HG02840 (cell line): ENCODE results near the gene CDH12.
"Not testable (repeated sequence)": the region's sequence is repeated elsewhere in the genome, so short reads cannot be mapped to it uniquely, and the experiment has no call there.

Source experiments
- ATAC-seq: cut with Tn5 transposase; IDR thresholded peaks from one replicate; pipeline ENCODE4 v1.9.1; 2021; ENCODE audit warnings: mild to moderate bottlenecking, moderate library complexity, moderate number of reproducible peaks; ENCODE audit not compliant: unreplicated experiment, low FRiP score

CDH12 gene

DNA sequence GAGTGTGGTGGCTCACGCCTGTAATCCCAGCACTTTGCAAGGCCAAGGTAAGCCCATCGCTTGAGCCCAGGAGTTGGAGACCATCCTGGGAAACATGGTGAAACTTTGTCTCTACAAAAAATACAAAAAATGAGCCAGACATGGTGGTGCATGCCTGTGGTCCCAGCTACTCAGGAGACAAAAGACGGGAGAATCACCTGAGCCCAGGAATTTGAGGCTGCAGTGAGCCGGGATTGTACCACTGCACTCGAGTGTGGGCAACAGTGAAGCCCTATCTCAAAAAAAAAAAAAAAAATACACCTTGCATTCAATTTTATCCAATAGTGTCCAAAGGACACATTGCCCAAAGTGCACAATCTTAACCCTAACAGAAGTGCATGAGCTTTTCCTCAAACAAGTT, 372.8 kb downstream of the CDH12 start:
- no peak for ATAC-seq

DNA sequence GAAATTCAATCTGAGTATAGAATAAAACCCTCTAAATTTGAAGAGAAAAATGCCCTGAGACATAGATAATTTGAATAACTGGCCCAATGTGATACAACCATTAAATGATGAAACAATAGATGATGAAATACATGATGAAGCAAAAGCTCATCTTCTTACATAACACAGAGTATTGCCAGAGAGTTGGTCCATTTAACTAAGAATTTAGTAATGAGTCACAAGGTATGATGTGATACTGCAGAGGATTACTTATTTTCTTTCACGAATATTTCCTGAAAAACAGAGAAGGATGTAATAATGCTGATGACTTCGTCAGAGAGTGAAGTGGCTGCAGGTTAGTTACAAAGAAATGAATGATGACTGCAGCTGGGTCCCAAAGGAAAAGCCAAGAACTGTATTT, 379.3 kb downstream of the CDH12 start:
- ATAC-seq = no peak

DNA sequence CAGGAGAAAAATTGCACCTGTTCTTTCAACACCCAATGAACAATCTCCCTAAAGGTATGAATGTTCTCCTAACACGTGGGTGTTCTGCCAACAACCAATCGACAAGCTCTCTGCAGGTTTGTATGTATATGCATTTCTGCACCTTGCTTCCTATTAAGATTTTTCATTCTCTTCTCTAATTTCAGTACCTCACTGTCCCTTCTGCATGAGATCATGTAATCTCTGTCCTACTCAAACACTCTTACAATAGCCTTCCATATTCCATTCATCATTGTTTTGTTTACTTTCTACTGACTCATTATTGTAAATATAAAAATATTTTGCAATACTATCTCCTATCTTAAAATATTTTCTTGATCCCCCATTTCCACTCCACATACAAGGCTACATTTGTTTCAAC, 382.0 kb downstream of the CDH12 start:
- ATAC-seq = no peak

DNA sequence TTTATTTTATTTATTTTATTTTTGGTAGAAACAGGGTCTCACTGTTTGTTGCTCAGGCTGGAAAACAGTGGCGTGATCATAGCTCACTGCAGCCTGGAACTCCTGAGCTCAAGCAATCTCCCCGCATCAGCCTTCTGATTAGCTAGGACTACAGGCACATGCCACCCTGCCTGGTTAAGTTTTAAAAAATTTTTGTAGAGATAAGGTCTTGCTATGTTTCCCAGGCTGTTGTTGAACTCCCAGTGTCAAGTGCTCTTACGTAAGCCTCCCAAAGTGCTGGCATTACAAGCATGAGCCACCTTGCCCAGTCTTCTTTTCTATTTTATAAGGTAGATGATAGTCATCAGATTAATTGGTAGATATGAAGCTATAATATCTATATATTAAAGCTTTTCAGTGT, 382.7 kb downstream of the CDH12 start:
- no peak for ATAC-seq

DNA sequence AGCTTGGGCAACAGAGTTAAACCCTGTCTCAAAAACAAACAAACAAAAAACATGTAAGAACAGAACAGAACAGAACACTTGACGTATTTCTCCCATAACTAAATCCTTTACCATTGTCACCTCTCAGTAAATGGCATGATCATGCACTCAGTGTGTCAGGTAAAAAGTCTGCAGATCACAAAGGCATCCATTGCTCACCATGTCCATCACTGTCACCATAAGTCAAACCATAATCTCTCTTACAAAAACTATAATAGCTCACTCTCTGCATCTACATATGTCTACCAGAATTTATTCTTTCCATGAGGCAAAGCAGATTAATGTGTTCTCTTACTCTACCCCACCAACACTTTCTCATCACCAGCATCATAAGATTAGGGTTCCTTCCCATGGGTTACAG, 387.5 kb downstream of the CDH12 start:
- ATAC-seq = no peak

DNA sequence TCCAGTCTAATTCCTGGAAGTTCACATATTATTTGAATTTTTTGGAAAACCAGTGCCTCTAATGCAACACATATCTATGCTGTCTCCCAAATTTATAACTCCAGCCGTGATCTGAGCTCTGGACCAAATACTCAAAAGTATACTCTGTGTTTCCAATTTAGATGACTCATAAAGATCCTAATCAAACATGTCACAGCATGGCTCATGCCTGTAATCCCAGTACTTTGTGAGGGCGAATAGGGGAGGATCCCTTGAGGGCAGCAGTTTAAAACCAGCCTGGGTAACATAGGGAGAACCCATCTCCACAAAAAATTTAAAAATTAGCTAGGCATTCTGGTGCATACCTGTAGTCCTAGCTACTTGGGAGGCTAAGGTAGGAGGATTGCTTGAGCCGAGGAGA, 388.0 kb downstream of the CDH12 start:
- no peak for ATAC-seq

DNA sequence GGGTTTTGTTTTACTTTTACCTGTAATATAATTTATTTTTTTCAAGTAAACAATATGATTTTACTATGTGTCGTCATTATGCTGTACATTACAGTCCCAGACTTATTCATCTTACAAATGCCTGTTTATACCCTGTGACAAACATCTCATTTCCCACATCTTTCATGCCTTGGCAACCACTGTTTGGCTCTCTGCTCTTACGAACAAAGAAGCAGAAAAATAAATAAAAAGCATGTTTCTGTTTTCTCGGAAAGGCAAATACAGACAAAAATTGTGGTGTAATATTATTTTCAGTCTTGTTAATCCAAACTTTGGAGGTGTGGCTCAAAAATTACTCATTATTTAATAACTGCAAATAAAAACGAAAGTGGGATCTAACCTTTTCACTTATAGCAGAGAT, 393.0 kb downstream of the CDH12 start:
- no peak for ATAC-seq

DNA sequence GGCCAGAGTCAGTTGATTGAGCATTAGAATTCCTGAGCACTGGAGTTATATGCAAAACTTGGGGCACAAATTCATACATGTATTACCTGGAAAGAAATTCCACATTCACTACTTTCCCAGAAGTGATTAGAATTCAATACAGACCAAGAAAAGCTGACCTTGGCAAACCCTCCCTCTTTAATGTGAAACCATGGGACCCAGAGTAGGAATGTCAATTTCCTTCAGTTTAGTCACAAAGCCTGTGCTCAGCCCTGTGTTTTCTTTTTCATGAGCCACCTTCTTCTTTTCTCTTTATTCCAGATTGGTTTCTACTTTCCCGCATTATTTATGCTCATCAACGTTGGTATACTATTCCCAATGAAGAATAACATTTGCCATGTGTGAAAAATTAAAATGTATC, 420.2 kb downstream of the CDH12 start:
- no peak for ATAC-seq

DNA sequence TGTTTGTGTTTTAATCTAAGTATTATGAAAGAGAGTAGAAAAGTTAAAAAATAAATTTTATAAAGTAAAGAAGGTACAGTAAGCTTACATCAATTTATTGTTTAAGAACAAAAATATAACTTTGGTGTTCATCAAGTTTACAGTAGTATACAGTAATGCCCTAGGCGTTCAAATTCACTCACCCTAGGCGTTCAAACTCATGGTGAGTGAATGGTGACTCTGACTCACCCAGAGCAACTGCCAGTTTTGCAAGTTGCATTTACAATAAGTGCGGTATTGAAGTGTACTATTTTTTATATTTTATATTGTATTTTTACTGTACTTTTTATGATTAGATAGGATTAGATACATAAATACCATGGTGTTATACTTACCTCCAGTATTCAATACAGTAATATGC, 421.3 kb downstream of the CDH12 start:
- no peak for ATAC-seq

DNA sequence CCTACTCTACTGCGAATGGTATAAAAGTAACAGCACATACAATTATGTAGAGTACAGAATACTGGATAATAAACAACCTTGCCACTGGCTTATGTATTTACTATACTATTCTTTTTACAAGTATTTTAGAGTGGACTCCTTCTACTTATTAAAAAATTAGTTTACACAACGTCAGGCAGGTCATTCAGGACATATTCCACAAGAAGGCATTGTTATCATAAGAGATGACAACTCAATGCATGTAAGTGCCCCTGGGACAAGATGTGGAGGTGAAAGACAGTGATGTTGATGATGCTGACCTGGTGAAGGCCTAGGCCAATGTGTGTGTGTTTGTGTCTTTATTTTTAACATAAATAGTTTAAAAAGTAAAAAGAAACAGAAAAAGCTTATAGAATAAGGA, 421.7 kb downstream of the CDH12 start:
- no peak for ATAC-seq

DNA sequence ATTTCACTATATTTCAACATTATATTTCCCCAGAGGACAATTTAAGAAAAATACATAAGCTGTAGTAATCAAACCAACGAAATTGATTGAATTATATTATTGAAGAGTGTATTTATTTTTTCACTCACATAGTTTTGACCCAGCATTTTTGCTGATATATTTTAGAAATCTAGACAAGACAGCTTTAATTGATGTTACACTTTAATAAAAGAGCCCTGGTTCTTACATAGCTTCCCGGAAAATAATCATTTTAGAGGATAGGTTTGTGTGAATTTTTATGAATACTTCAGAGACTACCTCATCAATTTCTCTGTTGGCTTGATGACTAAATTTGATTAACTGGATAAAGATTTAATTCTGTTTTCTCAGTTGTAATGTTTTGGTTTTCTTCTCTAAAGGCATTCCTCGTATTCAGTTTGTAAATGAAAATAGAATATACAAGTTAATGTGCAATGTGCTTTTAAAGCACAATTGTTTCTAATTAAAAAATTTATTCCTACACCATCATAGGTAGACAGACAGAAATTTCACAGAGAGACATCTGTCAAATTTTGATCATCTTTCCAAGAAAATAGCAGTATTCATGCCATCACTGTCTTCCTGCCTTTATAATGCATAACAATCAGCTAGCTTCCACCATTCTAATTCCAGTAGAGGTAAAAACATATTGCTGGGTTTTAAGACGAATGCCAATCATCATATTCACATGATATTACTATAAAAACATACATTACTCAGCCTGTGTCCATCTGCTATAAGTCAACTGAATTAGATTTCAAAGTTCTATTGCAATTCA, 441.4 kb downstream of the CDH12 start:
- no peak for ATAC-seq

DNA sequence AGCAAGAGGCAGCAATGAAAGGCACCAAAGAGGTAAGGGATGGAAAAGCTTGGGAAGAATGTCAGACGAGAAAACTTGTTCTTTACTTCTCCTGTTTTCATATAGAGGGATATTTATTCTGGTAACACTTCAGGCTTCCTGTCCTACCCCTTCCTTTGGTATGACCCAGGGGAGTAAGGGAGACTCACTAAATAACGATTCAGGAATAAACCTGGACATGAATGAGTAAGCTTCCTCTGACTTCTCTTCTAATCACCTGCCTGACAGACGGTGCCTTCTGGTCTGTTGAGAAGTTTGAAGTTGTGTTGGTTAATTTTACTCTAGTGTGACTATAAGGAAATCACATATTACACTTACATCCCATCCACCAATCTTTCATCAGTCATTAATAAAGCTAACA, 461.2 kb downstream of the CDH12 start:
- no peak for ATAC-seq

DNA sequence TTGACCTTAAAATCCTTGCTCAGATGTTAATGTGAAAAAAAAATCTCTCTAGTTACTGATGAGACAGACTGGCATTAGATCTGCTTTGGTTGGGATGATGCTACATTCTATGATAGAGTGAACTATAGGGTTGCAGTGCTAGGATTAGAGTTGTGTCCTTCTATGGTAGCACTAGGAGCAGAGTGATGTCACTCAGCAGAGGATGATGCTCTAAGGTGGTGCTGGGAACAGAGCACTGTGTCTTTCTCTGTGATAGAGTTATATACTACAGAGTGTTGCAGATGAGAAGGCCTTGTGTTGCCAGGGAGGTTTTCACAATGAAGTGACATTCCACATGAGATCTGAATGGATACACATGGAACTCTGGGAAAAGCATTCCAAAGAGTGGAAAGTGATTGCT, 462.3 kb downstream of the CDH12 start:
- ATAC-seq = no peak

DNA sequence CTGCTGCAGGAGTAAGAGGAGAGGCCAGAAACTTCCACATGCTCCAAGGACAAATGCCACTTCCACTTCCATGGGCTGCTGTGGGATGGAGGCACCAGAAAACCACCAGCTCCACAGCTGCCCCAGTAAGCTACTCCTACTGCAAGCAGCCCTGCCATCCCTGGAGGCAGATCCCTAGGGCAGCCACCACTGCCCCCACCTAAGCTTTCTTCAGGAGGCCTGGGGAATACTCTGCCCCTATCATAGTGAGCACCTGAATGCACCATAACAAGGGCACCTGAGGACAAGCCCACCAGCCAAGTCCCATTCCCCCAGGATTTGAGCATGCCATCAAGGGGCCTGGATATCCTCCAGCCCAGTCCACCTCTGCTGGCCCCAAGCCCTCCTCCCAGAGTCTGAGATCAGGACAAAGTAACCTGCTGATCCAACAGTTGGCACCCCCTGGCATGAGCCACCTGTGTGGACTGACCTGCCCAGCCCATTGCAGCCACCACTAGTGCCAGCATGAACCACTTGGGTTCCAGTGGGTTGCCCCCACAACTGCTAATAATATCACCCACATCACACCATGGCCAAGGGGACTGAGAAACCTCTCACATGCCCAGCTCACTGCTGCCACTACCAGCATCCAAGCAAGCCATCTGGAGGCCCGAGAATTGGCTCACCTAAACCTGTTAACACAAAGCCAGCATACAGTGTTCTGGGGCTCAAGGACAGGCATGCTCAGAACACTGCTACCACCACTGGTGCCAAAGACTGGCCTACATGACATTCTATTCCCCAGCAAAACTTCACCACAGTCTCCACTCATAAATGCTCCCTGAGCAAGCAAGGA, 480.1 kb downstream of the CDH12 start:
- no peak for ATAC-seq

DNA sequence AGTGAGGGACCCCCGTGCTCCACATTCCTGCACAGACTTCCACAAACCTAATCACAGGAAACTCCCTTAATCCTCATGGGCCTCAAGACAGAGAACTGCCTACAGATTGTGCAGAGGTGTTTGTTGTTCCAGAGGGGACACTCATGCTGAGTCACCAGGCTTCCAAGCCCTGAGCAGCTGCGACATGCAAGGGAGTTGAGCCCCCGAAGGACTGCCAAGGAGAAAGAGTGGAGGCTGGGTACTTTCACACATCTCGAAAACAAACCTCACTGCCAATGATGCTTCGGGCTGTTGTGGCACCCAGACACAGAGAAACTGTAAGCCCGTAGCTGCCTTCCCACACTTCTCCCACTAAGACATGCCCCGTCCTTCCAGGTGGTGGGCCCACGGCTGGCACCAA, 480.8 kb downstream of the CDH12 start:
- ATAC-seq = no peak

DNA sequence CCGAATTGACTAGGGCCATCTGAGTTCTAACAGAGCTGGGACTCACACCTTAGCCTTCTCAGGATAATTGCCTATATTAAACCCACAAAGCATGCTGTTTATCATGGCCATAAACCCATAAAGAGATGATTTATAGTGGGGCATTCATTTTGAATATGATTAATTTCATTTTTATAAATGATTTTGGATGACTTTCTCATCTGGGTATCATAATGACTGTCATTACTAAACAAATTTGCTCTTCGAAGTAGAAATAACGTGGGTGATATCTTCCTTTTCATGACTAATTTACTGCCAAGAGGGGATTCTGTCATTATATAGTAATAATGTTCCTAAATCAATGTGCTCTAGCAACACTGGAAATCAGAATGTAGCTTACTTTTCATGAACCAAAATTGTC, 498.2 kb downstream of the CDH12 start:
- ATAC-seq = no peak

DNA sequence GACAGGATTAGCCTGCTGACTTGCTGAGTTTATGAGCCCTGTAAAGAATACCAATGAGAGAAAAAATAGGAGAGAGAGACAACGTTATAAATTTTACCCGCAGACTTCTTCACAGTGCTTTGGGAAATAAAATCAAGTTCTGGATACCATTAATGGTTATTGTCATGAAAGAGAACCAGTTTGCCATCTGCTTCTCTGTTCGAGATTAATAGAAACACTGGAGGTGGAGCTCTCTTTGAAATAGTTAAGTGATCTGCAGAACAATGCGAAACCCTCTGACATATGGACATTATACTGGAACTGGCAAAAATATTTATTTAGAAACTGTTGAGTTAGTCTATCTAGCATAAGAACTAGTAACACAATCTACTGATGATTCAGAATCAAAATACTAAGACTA, 500.7 kb downstream of the CDH12 start:
- no peak for ATAC-seq

DNA sequence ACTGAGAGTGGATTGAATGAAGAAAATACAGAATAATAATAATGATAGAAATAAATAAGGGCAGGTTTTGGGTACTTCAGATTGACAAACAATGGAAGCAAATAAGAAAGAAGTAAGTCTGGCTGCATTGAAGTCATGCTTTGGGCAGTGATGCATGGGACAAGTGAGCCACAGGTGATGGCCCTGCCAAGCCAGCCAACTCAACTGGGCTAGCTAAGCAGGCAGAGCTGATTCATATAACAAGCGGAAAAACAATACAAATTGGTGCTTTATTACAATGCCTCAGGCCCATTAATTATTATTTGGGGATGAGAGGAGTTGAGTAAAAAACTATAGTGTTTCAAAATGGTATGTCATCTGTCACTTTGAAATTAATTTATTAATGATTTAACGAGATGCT, 502.0 kb downstream of the CDH12 start:
- no peak for ATAC-seq

DNA sequence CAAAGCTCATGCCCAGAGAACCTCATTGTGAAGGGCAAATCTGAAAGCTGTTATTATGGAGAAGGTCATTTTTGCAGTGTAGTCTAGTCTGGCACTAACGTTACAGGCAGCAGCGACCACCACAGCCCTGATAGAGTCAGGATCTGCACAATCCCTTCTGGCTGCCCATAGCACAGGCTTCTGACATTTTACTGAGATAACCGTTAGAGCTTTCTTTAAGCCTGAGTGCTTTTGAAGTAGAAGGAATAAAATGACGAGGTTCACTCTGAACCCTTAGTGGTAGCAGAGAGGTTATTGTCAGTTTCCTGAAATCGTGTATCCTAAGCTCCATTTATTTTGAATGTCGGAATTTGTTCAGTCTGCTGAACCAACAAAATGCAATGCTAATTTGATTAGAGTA, 505.1 kb downstream of the CDH12 start:
- no peak for ATAC-seq

DNA sequence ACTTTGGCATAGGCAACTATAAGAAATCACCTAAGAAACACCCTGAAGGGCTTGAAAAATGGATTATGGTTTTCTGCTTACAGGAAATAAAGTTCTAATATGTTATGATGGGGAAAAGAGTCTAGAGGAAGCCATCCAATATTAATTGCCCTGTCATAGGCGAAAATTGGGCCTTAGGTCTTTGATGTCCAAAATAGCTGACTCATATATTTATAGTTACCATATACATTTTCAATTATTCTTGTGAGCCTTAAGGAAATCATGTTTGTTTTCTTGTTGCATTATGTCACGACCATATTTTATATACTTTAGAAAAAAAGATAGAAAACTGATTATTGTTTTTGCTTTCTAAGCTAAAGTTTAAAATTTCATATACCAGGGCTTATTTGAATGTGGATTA, 509.1 kb downstream of the CDH12 start:
- no peak for ATAC-seq

DNA sequence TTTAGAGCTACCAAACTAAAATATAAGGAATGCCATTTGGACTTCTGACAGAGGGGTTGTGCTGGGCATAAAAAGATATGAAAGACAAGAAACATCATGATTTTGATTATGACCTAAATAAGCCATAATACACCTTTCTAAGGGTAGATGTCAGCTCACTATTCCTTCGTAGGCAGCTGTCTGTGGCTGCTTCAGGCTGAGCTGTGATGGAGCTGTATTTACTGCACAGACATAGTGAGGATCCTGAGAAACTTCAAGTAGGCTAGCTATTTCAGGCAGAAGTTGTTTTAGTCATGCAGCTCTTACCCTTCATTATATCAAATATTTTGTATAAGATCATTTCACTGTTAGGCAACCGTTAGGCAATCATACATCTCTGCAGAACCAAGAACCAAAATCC, 511.7 kb downstream of the CDH12 start:
- ATAC-seq = no peak

DNA sequence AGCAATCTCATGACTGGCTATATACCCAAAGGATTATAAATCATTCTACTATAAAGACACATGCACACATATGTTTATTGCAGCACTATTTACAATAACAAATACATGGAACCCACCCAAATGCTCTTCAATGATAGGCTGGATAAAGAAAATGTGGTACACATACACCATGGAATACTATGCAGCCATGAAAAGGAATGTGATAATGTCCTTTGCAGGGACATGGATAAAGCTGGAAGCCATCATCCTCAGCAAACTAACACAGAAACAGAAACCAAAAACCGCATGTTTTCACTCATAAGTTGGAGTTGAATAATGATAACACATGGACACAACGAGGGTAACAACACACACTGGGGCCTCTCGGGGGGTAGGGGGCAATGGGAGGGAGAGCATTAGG, 520.2 kb downstream of the CDH12 start:
- ATAC-seq = not testable (repeated sequence)
